ENCODE data around the gene HPGDS.

- TF ChIP-seq CTCF (conservative IDR thresholded peaks at IDR 0.05; ENCODE audit: low read depth in 2 of 2) (no peak), ZNF114 (CRISPR knock-in tag; IDR thresholded peaks at IDR 0.05) (no peak), POLR2AphosphoS5 (IDR thresholded peaks at IDR 0.05; ENCODE audit: low read depth) (no peak), NANOG (IDR thresholded peaks at IDR 0.05; ENCODE audit: borderline replicate concordance) (no peak), EZH2 (IDR thresholded peaks at IDR 0.05; ENCODE audit: low read depth, unreplicated experiment) (no peak), REST (IDR thresholded peaks at IDR 0.05; ENCODE audit: unreplicated experiment) (no peak), ZNF331 (CRISPR knock-in tag; IDR thresholded peaks at IDR 0.05; ENCODE audit: low read depth) (no peak), ZNF462 (CRISPR knock-in tag; IDR thresholded peaks at IDR 0.05) (no peak), JUNB (IDR thresholded peaks at IDR 0.05; ENCODE audit: unreplicated experiment) (no peak), EZH2phosphoT487 (IDR thresholded peaks at IDR 0.05; ENCODE audit: unreplicated experiment) (no peak), CREB1 (CRISPR knock-in tag; IDR thresholded peaks at IDR 0.05; ENCODE audit: low read depth) (no peak), ETS1 (IDR thresholded peaks at IDR 0.05) (no peak), STAT1 (IDR thresholded peaks at IDR 0.05; ENCODE audit: unreplicated experiment) (no peak)
These were observed 66.4 kb downstream of the HPGDS start for GRCh38 chr4:94276204-94276603.

Data from GM23338 (cell line).